Panc1 (cell line): ENCODE data around the gene RAI2.

Experiments
- POLR2AphosphoS5 ChIP-seq: IDR thresholded peaks from 2 replicates; pipeline ENCODE4 v1.6.1; 2012; ENCODE audit warnings: mild to moderate bottlenecking, low read depth, low read length, moderate library complexity
- TF ChIP-seq, protein P1 (sequence below): fragments of 450-650 bp; IDR thresholded peaks from 2 replicates; pipeline ENCODE4 v1.5.1; 2017; ENCODE audit warnings: mild to moderate bottlenecking
- TF ChIP-seq, protein P2 (sequence below), 2 experiments: IDR thresholded peaks; 2 replicates each; pipeline ENCODE4 v1.6.1; 2011 to 2012; ENCODE audit warnings: low read depth in 2 of 2, control low read depth in 1 of 2, low read length in 1 of 2, mild to moderate bottlenecking in 1 of 2, moderate library complexity in 1 of 2; ENCODE audit not compliant: insufficient read depth in 1 of 2

DNA sequence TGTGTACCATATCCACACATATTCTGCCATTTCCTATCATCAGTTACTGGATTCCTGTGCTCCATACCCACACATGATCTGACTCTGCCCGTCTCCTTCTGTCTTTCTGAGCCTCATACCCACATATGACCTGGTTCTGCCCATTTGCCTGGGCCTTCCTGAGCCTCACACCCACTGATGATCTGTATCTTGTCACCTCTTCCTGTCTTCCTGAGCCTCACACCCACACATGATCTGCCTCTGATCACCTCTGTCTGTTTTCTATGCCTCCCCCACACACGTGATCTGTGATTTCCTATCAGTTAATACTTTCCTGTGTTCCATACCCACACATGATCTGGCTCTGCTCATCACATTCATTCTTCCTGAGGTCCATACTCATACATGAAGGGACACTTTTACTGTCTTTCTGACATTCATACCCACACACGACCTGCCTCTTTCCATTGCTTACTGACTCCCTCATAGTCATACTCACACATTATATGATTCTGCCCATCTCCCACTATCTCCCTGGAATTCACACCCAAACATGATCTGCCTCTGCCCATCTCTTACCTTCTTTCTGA lies 91.3 kb downstream of the RAI2 start:
- TF ChIP-seq, protein P1, sequence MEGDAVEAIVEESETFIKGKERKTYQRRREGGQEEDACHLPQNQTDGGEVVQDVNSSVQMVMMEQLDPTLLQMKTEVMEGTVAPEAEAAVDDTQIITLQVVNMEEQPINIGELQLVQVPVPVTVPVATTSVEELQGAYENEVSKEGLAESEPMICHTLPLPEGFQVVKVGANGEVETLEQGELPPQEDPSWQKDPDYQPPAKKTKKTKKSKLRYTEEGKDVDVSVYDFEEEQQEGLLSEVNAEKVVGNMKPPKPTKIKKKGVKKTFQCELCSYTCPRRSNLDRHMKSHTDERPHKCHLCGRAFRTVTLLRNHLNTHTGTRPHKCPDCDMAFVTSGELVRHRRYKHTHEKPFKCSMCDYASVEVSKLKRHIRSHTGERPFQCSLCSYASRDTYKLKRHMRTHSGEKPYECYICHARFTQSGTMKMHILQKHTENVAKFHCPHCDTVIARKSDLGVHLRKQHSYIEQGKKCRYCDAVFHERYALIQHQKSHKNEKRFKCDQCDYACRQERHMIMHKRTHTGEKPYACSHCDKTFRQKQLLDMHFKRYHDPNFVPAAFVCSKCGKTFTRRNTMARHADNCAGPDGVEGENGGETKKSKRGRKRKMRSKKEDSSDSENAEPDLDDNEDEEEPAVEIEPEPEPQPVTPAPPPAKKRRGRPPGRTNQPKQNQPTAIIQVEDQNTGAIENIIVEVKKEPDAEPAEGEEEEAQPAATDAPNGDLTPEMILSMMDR = no peak
- no peak for TF ChIP-seq POLR2AphosphoS5
- TF ChIP-seq, protein P2, sequence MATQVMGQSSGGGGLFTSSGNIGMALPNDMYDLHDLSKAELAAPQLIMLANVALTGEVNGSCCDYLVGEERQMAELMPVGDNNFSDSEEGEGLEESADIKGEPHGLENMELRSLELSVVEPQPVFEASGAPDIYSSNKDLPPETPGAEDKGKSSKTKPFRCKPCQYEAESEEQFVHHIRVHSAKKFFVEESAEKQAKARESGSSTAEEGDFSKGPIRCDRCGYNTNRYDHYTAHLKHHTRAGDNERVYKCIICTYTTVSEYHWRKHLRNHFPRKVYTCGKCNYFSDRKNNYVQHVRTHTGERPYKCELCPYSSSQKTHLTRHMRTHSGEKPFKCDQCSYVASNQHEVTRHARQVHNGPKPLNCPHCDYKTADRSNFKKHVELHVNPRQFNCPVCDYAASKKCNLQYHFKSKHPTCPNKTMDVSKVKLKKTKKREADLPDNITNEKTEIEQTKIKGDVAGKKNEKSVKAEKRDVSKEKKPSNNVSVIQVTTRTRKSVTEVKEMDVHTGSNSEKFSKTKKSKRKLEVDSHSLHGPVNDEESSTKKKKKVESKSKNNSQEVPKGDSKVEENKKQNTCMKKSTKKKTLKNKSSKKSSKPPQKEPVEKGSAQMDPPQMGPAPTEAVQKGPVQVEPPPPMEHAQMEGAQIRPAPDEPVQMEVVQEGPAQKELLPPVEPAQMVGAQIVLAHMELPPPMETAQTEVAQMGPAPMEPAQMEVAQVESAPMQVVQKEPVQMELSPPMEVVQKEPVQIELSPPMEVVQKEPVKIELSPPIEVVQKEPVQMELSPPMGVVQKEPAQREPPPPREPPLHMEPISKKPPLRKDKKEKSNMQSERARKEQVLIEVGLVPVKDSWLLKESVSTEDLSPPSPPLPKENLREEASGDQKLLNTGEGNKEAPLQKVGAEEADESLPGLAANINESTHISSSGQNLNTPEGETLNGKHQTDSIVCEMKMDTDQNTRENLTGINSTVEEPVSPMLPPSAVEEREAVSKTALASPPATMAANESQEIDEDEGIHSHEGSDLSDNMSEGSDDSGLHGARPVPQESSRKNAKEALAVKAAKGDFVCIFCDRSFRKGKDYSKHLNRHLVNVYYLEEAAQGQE (IDR thresholded peaks at IDR 0.05; ENCODE audit: insufficient read depth in 1 of 2, low read depth in 2 of 2, low read length in 1 of 2) = no peak
